HEK293 (cell line): ENCODE measurements around the gene MAGI1.

ENCODE experiments used
- CTCF ChIA-PET: fragments of 350-600 bp; formaldehyde crosslinking; extraction: SDS; loops from one replicate; lab custom pipeline; 2021; ENCODE audit warnings: antibody characterized with exemption; lab: Yijun Ruan, JAX
- POLR2A ChIA-PET: fragments of 300-600 bp; formaldehyde crosslinking; extraction: SDS; loops from one replicate; lab custom pipeline; 2020; ENCODE audit warnings: antibody characterized with exemption, inconsistent platforms; lab: Yijun Ruan, JAX
- H3K27ac ChIP-seq: fragments of 200-500 bp; sonication (Bioruptor generic); 2 replicates; pipeline ENCODE4 v1.5.1; 2014; ENCODE audit warnings: low read depth, low read length, control low read depth, inconsistent platforms; ENCODE audit errors: extremely low read depth
- H3K36me3 ChIP-seq, 2 experiments: fragments of 200-500 bp in 1 of 2; sonication (Bioruptor generic) in 1 of 2; 1 replicate in 1 of 2; 2 replicates in 1 of 2; pipeline ENCODE4 v1.5.1; 2014 to 2017; ENCODE audit warnings: inconsistent platforms in 2 of 2, low read length in 2 of 2; ENCODE audit not compliant: control insufficient read depth in 2 of 2, insufficient read depth in 1 of 2
- H3K4me1 ChIP-seq: fragments of 200-500 bp; sonication (Bioruptor generic); 2 replicates; pipeline ENCODE4 v1.5.1; 2014; ENCODE audit warnings: mild to moderate bottlenecking, low read length, inconsistent platforms; ENCODE audit not compliant: control insufficient read depth, insufficient read depth
- H3K4me3 ChIP-seq: 2 replicates; pipeline ENCODE4 v1.5.1; 2011; ENCODE audit warnings: low read depth, mild to moderate bottlenecking, control low read depth, low read length, moderate library complexity
- H3K9me3 ChIP-seq: fragments of 200-500 bp; sonication (Bioruptor generic); 2 replicates; pipeline ENCODE4 v1.5.1; 2014; ENCODE audit warnings: low read depth, low read length, inconsistent platforms; ENCODE audit not compliant: control insufficient read depth, insufficient read depth
- ZFP3 ChIP-seq: fragments of 450-650 bp; formaldehyde crosslinking; IDR thresholded peaks from 2 replicates; pipeline ENCODE4 v1.5.1; 2016; ENCODE audit warnings: low read depth, missing biosample characterization, missing genetic modification characterization
- ZFP69B ChIP-seq: fragments of 450-650 bp; formaldehyde crosslinking; IDR thresholded peaks from 2 replicates; pipeline ENCODE4 v1.5.1; 2016; ENCODE audit warnings: missing biosample characterization, missing genetic modification characterization
- ZNF16 ChIP-seq: fragments of 450-650 bp; formaldehyde crosslinking; IDR thresholded peaks from 2 replicates; pipeline ENCODE4 v1.5.1; 2016; ENCODE audit warnings: low read depth, missing biosample characterization, missing genetic modification characterization
- ZNF354C ChIP-seq: fragments of 450-650 bp; formaldehyde crosslinking; IDR thresholded peaks from 2 replicates; pipeline ENCODE4 v1.5.1; 2016; ENCODE audit warnings: missing biosample characterization, missing genetic modification characterization, low read depth, borderline replicate concordance
- ZNF416 ChIP-seq: fragments of 450-650 bp; formaldehyde crosslinking; IDR thresholded peaks from 2 replicates; pipeline ENCODE4 v1.5.1; 2016; ENCODE audit warnings: missing biosample characterization, missing genetic modification characterization
- ZNF596 ChIP-seq: fragments of 450-650 bp; IDR thresholded peaks from 2 replicates; pipeline ENCODE4 v1.5.0; 2018; ENCODE audit warnings: missing biosample characterization, mild to moderate bottlenecking, missing genetic modification characterization, moderate library complexity
- ZNF664 ChIP-seq: fragments of 450-650 bp; formaldehyde crosslinking; IDR thresholded peaks from 2 replicates; pipeline ENCODE4 v1.5.1; 2016; ENCODE audit warnings: missing biosample characterization, missing genetic modification characterization
- TF ChIP-seq, protein P1 (sequence below): fragments of 450-650 bp; formaldehyde crosslinking; IDR thresholded peaks from 2 replicates; pipeline ENCODE4 v1.5.1; 2016; ENCODE audit warnings: missing biosample characterization, missing genetic modification characterization
- TF ChIP-seq, protein P2 (sequence below): fragments of 450-650 bp; formaldehyde crosslinking; IDR thresholded peaks from 2 replicates; pipeline ENCODE4 v1.5.1; 2016; ENCODE audit warnings: missing biosample characterization, missing genetic modification characterization
- TF ChIP-seq, protein P3 (sequence below): fragments of 450-650 bp; formaldehyde crosslinking; IDR thresholded peaks from 2 replicates; pipeline ENCODE4 v1.5.1; 2016; ENCODE audit warnings: missing biosample characterization, missing genetic modification characterization
- TF ChIP-seq, protein P4 (sequence below): fragments of 450-650 bp; formaldehyde crosslinking; IDR thresholded peaks from 2 replicates; pipeline ENCODE4 v1.5.1; 2016; ENCODE audit warnings: missing biosample characterization, missing genetic modification characterization, borderline replicate concordance

MAGI1 gene

GRCh38 chr3:65919826-65920225 is 118.9 kb downstream of the MAGI1 start:
- Histone ChIP-seq H3K9me3 (no peaks in the 10 kb centered on the region), H3K36me3 (no peaks in the 10 kb centered on the region), H3K4me3 (no peak overlapping the region), H3K4me1 (no peaks in the 10 kb centered on the region), H3K27ac (no peak overlapping the region)
- ChIA-PET POLR2A (no interaction called here), CTCF (no interaction called here)
- TF ChIP-seq ZFP3 (tag by site-specific recombination) (no peak), ZNF664 (tag by site-specific recombination) (no peak)

- Histone ChIP-seq H3K27ac (no peak overlapping the region), H3K9me3 (no peaks in the 10 kb centered on the region), H3K36me3 (no peaks in the 10 kb centered on the region), H3K4me3 (no peak overlapping the region), H3K4me1 (no peaks in the 10 kb centered on the region)
- ChIA-PET POLR2A (no interaction called here), CTCF (interaction anchor here (0.7 kb wide), 1 partner anchor 68 kb away, joined by 4 read pairs; no protein-coding TSS in a partner anchor)
- TF ChIP-seq ZNF16 (tag by site-specific recombination) = no peak
- no peak for TF ChIP-seq ZFP69B (tag by site-specific recombination)
- TF ChIP-seq, protein P1, sequence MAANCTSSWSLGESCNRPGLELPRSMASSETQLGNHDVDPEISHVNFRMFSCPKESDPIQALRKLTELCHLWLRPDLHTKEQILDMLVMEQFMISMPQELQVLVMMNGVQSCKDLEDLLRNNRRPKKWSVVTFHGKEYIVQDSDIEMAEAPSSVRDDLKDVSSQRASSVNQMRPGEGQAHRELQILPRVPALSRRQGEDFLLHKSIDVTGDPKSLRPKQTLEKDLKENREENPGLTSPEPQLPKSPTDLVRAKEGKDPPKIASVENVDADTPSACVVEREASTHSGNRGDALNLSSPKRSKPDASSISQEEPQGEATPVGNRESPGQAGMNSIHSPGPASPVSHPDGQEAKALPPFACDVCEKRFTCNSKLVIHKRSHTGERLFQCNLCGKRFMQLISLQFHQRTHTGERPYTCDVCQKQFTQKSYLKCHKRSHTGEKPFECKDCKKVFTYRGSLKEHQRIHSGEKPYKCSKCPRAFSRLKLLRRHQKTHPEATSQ (tag by site-specific recombination) = no peak
- TF ChIP-seq, protein P2, sequence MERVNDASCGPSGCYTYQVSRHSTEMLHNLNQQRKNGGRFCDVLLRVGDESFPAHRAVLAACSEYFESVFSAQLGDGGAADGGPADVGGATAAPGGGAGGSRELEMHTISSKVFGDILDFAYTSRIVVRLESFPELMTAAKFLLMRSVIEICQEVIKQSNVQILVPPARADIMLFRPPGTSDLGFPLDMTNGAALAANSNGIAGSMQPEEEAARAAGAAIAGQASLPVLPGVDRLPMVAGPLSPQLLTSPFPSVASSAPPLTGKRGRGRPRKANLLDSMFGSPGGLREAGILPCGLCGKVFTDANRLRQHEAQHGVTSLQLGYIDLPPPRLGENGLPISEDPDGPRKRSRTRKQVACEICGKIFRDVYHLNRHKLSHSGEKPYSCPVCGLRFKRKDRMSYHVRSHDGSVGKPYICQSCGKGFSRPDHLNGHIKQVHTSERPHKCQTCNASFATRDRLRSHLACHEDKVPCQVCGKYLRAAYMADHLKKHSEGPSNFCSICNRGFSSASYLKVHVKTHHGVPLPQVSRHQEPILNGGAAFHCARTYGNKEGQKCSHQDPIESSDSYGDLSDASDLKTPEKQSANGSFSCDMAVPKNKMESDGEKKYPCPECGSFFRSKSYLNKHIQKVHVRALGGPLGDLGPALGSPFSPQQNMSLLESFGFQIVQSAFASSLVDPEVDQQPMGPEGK (tag by site-specific recombination) = no peak
- TF ChIP-seq ZNF596 = no peak
- TF ChIP-seq, protein P3, sequence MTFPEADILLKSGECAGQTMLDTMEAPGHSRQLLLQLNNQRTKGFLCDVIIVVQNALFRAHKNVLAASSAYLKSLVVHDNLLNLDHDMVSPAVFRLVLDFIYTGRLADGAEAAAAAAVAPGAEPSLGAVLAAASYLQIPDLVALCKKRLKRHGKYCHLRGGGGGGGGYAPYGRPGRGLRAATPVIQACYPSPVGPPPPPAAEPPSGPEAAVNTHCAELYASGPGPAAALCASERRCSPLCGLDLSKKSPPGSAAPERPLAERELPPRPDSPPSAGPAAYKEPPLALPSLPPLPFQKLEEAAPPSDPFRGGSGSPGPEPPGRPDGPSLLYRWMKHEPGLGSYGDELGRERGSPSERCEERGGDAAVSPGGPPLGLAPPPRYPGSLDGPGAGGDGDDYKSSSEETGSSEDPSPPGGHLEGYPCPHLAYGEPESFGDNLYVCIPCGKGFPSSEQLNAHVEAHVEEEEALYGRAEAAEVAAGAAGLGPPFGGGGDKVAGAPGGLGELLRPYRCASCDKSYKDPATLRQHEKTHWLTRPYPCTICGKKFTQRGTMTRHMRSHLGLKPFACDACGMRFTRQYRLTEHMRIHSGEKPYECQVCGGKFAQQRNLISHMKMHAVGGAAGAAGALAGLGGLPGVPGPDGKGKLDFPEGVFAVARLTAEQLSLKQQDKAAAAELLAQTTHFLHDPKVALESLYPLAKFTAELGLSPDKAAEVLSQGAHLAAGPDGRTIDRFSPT (tag by site-specific recombination) = no peak
- TF ChIP-seq ZNF354C (tag by site-specific recombination) = no peak
- TF ChIP-seq ZNF416 (tag by site-specific recombination) = no peak
- TF ChIP-seq, protein P4, sequence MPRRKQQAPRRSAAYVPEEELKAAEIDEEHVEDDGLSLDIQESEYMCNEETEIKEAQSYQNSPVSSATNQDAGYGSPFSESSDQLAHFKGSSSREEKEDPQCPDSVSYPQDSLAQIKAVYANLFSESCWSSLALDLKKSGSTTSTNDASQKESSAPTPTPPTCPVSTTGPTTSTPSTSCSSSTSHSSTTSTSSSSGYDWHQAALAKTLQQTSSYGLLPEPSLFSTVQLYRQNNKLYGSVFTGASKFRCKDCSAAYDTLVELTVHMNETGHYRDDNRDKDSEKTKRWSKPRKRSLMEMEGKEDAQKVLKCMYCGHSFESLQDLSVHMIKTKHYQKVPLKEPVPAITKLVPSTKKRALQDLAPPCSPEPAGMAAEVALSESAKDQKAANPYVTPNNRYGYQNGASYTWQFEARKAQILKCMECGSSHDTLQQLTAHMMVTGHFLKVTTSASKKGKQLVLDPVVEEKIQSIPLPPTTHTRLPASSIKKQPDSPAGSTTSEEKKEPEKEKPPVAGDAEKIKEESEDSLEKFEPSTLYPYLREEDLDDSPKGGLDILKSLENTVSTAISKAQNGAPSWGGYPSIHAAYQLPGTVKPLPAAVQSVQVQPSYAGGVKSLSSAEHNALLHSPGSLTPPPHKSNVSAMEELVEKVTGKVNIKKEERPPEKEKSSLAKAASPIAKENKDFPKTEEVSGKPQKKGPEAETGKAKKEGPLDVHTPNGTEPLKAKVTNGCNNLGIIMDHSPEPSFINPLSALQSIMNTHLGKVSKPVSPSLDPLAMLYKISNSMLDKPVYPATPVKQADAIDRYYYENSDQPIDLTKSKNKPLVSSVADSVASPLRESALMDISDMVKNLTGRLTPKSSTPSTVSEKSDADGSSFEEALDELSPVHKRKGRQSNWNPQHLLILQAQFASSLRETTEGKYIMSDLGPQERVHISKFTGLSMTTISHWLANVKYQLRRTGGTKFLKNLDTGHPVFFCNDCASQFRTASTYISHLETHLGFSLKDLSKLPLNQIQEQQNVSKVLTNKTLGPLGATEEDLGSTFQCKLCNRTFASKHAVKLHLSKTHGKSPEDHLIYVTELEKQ (tag by site-specific recombination) = no peak
Measured at GRCh38 chr3:65915477-65915876, 123.2 kb downstream of the MAGI1 start.
